GM23338 (cell line): Measurements from ENCODE around the gene UXS1. TPM values are rescaled to one million over a fixed set of nuclear protein-coding genes. Genes with fewer than 3 reads are reported as not detected.

Experiments used
- ATAC-seq: fragments of 200-7000 bp; cut with Tn5 transposase; 3 replicates; pipeline ENCODE4 v1.9.1; 2020
- DNase-seq: peaks from one replicate; pipeline ENCODE4 v3.0.0-alpha.2; 2015; ENCODE audit warnings: low spot score
- H2AFZ ChIP-seq: fragments of 200-600 bp; sonication (generic); 2 replicates; pipeline ENCODE4 v1.8.0; 2016; ENCODE audit warnings: antibody characterized with exemption, mild to moderate bottlenecking, moderate library complexity
- H3F3A ChIP-seq: fragments of 200-600 bp; sonication (generic); replicated peaks from 2 replicates; pipeline ENCODE4 v1.8.0; 2017; ENCODE audit warnings: antibody characterized with exemption, mixed run types, low read depth
- H3K27ac ChIP-seq: fragments of 200-600 bp; sonication (generic); 2 replicates; pipeline ENCODE4 v1.6.1; 2016; ENCODE audit warnings: low read depth
- H3K27me3 ChIP-seq: fragments of 200-600 bp; sonication (generic); 2 replicates; pipeline ENCODE4 v1.8.0; 2016; ENCODE audit warnings: mild to moderate bottlenecking, mixed run types, moderate library complexity; ENCODE audit not compliant: insufficient read depth
- H3K36me3 ChIP-seq: fragments of 200-600 bp; sonication (generic); 2 replicates; pipeline ENCODE4 v1.8.0; 2016; ENCODE audit warnings: mild to moderate bottlenecking; ENCODE audit not compliant: insufficient read depth
- H3K4me1 ChIP-seq: fragments of 200-600 bp; sonication (generic); 2 replicates; pipeline ENCODE4 v1.8.0; 2016; ENCODE audit warnings: mild to moderate bottlenecking, moderate library complexity; ENCODE audit not compliant: insufficient read depth
- H3K4me2 ChIP-seq: fragments of 200-600 bp; sonication (generic); 2 replicates; pipeline ENCODE4 v1.7.1; 2017; ENCODE audit warnings: mixed run types
- H3K4me3 ChIP-seq: fragments of 200-600 bp; sonication (generic); 2 replicates; pipeline ENCODE4 v1.6.1; 2016; ENCODE audit warnings: mixed run types
- H3K79me2 ChIP-seq: fragments of 200-600 bp; sonication (generic); replicated peaks from 2 replicates; pipeline ENCODE4 v1.8.0; 2017; ENCODE audit warnings: mild to moderate bottlenecking; ENCODE audit not compliant: insufficient read depth
- H3K9me2 ChIP-seq: fragments of 200-600 bp; sonication (generic); 2 replicates; pipeline ENCODE4 v1.8.0; 2017; ENCODE audit not compliant: insufficient read depth
- H4K20me1 ChIP-seq: fragments of 200-600 bp; sonication (generic); replicated peaks from 2 replicates; pipeline ENCODE4 v1.8.0; 2017; ENCODE audit warnings: mild to moderate bottlenecking; ENCODE audit not compliant: insufficient read depth
- H3K27ac Mint-ChIP-seq: 2 replicates; pipeline ENCODE4 v1.8.0; 2020; ENCODE audit warnings: inconsistent platforms, mild to moderate bottlenecking, moderate library complexity, mixed read lengths
- H3K27me3 Mint-ChIP-seq: 3 replicates; pipeline ENCODE4 v1.8.0; 2022; ENCODE audit warnings: low read depth, mild to moderate bottlenecking, moderate library complexity, mixed read lengths, inconsistent platforms; ENCODE audit not compliant: insufficient read depth, poor library complexity
- H3K36me3 Mint-ChIP-seq: 3 replicates; pipeline ENCODE4 v1.8.0; 2021; ENCODE audit warnings: low read depth, mild to moderate bottlenecking, inconsistent platforms, moderate library complexity, mixed read lengths
- H3K4me1 Mint-ChIP-seq: 3 replicates; pipeline ENCODE4 v1.8.0; 2020; ENCODE audit warnings: mild to moderate bottlenecking, inconsistent platforms, mixed read lengths
- H3K4me3 Mint-ChIP-seq: 3 replicates; pipeline ENCODE4 v1.8.0; 2021; ENCODE audit warnings: moderate library complexity, mild to moderate bottlenecking, inconsistent platforms, mixed read lengths
- H3K9me3 Mint-ChIP-seq: 3 replicates; pipeline ENCODE4 v1.8.0; 2020; ENCODE audit warnings: moderate library complexity, mild to moderate bottlenecking, inconsistent platforms, mixed read lengths
- CTCF ChIP-seq, 2 experiments: fragments of 200-600 bp in 1 of 2; sonication (generic) in 1 of 2; conservative IDR thresholded peaks; 2 replicates each; pipeline versions ENCODE4 v1.5.1 to v1.6.1; 2016 to 2017; ENCODE audit warnings: antibody characterized with exemption in 2 of 2, low read depth in 2 of 2, mild to moderate bottlenecking in 2 of 2, moderate library complexity in 1 of 2
- JUNB ChIP-seq: IDR thresholded peaks from one replicate; pipeline ENCODE4 v1.6.1; 2016; ENCODE audit warnings: antibody characterized with exemption; ENCODE audit not compliant: unreplicated experiment
- REST ChIP-seq: IDR thresholded peaks from one replicate; pipeline ENCODE4 v1.6.1; 2018; ENCODE audit warnings: antibody characterized with exemption; ENCODE audit not compliant: unreplicated experiment
- STAT1 ChIP-seq: IDR thresholded peaks from one replicate; pipeline ENCODE4 v1.6.1; 2016; ENCODE audit warnings: antibody characterized with exemption; ENCODE audit not compliant: unreplicated experiment
- ZNF114 ChIP-seq: fragments of 250-450 bp; sonication (Bioruptor Pico); IDR thresholded peaks from 2 replicates; pipeline ENCODE4 v1.5.0; 2020; ENCODE audit warnings: mild to moderate bottlenecking, moderate library complexity
- ZNF331 ChIP-seq: fragments of 250-450 bp; sonication (Bioruptor Pico); IDR thresholded peaks from 2 replicates; pipeline ENCODE4 v1.5.0; 2020; ENCODE audit warnings: low read depth, mild to moderate bottlenecking, moderate library complexity
- polyA plus RNA-seq: library from polyadenylated mRNA; unstranded; fragments of >200 nt; fragmentation: Nextera tagmentation; extraction: Ambion mirVana; gene quantifications from 2 replicates; pipeline ENCODE4 v1.2.1, GENCODE V29; 2016
- total RNA-seq: library from RNA; depleted of rRNA; stranded (reverse); fragments of >200 nt; shearing (Covaris generic); gene quantifications from 2 replicates; pipeline ENCODE4 v1.2.3, GENCODE V29; 2014

The UXS1 gene
- total and polyA plus RNA-seq, 2 experiments from 2014 or later: 48.7 to 131 TPM

- no peaks in the 10 kb centered on the region for H3K4me1 Mint-ChIP-seq
- H3K27me3 Mint-ChIP-seq: peaks cover 4% of the 10 kb centered on the region
- H3K4me2 ChIP-seq: no peak overlapping the region
- H3K27ac ChIP-seq: no peak overlapping the region
- no peak overlapping the region for H3K27ac Mint-ChIP-seq
- no peaks in the 10 kb centered on the region for H3F3A ChIP-seq
- H3K4me1 ChIP-seq: no peaks in the 10 kb centered on the region
- no peak overlapping the region for H3K4me3 ChIP-seq
- TF ChIP-seq JUNB: no peak
- TF ChIP-seq STAT1: no peak
- no peak for TF ChIP-seq ZNF114
- TF ChIP-seq REST: no peak
- no peak for TF ChIP-seq CTCF (conservative IDR thresholded peaks at IDR 0.05; ENCODE audit: low read depth in 2 of 2)
- H3K27me3 ChIP-seq: no peaks in the 10 kb centered on the region
- ATAC-seq: no peak
- peaks cover 34% of the 10 kb centered on the region; the same call in 2 of the 3 replicates for H3K36me3 Mint-ChIP-seq
- no peak for DNase-seq
- no peak overlapping the region for H3K4me3 Mint-ChIP-seq
- H3K36me3 ChIP-seq: no peaks in the 10 kb centered on the region; the same call in 1 of the 2 replicates
- no peaks in the 10 kb centered on the region; the same call in 1 of the 2 replicates for H4K20me1 ChIP-seq
- no peaks in the 10 kb centered on the region for H3K9me2 ChIP-seq
- no peaks in the 10 kb centered on the region for H3K9me3 Mint-ChIP-seq
- H3K79me2 ChIP-seq: no peaks in the 10 kb centered on the region
- no peak overlapping the region for H2AFZ ChIP-seq
These were observed 86.5 kb downstream of the UXS1 start for GRCh38 chr2:106107509-106108131.

GRCh38 chr2:106106622-106107508, 87.2 kb downstream of the UXS1 start:
- no peak for TF ChIP-seq REST
- TF ChIP-seq ZNF331: no peak
- no peaks in the 10 kb centered on the region; the same call in 1 of the 2 replicates for H3K36me3 ChIP-seq
- no peak for DNase-seq
- no peak overlapping the region for H3K4me3 ChIP-seq
- no peaks in the 10 kb centered on the region for H3K79me2 ChIP-seq
- no peaks in the 10 kb centered on the region for H3K4me1 ChIP-seq
- peak overlapping the region; percentile 23; the same call in 1 of the 2 replicates for H3K27ac Mint-ChIP-seq
- no peak overlapping the region for H3K27ac ChIP-seq
- no peak for ATAC-seq
- peaks cover 31% of the 10 kb centered on the region; the same call in 2 of the 3 replicates for H3K36me3 Mint-ChIP-seq
- no peak overlapping the region for H3K4me2 ChIP-seq
- H4K20me1 ChIP-seq: peaks cover 7% of the 10 kb centered on the region; the same call in 1 of the 2 replicates
- H3K4me3 Mint-ChIP-seq: no peak overlapping the region
- H3K9me2 ChIP-seq: no peaks in the 10 kb centered on the region
- H3K27me3 Mint-ChIP-seq: peaks cover 4% of the 10 kb centered on the region
- H2AFZ ChIP-seq: no peak overlapping the region
- H3K9me3 Mint-ChIP-seq: no peaks in the 10 kb centered on the region
- no peaks in the 10 kb centered on the region for H3K4me1 Mint-ChIP-seq
- H3F3A ChIP-seq: no peaks in the 10 kb centered on the region
- H3K27me3 ChIP-seq: no peaks in the 10 kb centered on the region
